Prostate gland (tissue), 2 donors: ENCODE results near the gene ALDH1L1.

Source experiments
- CTCF ChIP-seq, 4 experiments: fragments of 200-600 bp in 2 of 4; fragments of 450-650 bp in 2 of 4; sonication (generic) in 2 of 4; IDR thresholded peaks; 1 replicate in 3 of 4; 2 replicates in 1 of 4; pipeline ENCODE4 v1.5.1; 2016 to 2019; ENCODE audit warnings: antibody characterized with exemption in 4 of 4, mild to moderate bottlenecking in 2 of 4, moderate library complexity in 2 of 4
- POLR2A ChIP-seq: fragments of 450-650 bp; IDR thresholded peaks from one replicate; pipeline ENCODE4 v1.6.1; 2016; ENCODE audit warnings: antibody characterized with exemption, mild to moderate bottlenecking

DNA sequence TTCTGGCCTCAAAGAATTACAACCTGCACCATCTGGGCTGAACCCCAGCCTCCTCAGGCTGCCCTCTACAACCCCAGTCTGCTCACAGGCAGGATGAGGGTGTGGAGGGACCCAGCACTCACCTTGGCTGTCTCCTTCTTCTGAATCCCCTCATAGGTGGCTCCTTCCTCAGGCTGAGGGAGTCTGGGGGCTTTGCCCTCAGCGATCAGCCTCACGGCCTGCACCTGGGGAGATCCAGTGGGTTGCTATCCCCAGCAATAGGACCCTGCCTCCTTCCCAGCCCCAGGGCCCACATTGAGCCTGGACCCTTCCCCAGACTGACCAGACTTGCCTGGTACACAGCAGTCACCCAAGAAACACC lies 25.1 kb downstream of the ALDH1L1 start:
- TF ChIP-seq CTCF (IDR thresholded peaks at IDR 0.05) = no peak
- TF ChIP-seq POLR2A = no peak
